Ascending aorta (tissue), 2 donors: ENCODE results near the gene PREB. TPM values are rescaled to one million over a fixed set of nuclear protein-coding genes. Genes with fewer than 3 reads are reported as not detected.
"Not testable (repeated sequence)": the region's sequence is repeated elsewhere in the genome, so short reads cannot be mapped to it uniquely, and the experiment has no call there.

Source experiments
- DNase-seq, 2 donors: peaks; one replicate each; pipeline ENCODE4 v3.0.0-alpha.2; 2019; ENCODE audit warnings: low spot score in 2 of 2
- H3K27ac ChIP-seq, 2 donors: fragments of 200-600 bp; sonication (generic); one replicate each; pipeline ENCODE4 v1.5.1; 2016 to 2017; ENCODE audit warnings: mild to moderate bottlenecking in 1 of 2
- H3K27me3 ChIP-seq: fragments of 200-600 bp; sonication (generic); one replicate; pipeline ENCODE4 v1.5.1; 2017
- H3K36me3 ChIP-seq, 2 donors: fragments of 200-600 bp; sonication (generic); one replicate each; pipeline ENCODE4 v1.5.1; 2016
- H3K4me1 ChIP-seq, 2 donors: fragments of 200-600 bp; sonication (generic); one replicate each; pipeline ENCODE4 v1.5.1; 2016 to 2017; ENCODE audit warnings: mild to moderate bottlenecking in 1 of 2
- H3K4me3 ChIP-seq, 2 donors: fragments of 200-600 bp; sonication (generic); one replicate each; pipeline ENCODE4 v1.5.1; 2016 to 2017; ENCODE audit warnings: mild to moderate bottlenecking in 1 of 2
- H3K9me3 ChIP-seq, 2 donors: fragments of 200-600 bp; sonication (generic); one replicate each; pipeline ENCODE4 v1.5.1; 2016
- CTCF ChIP-seq, 3 experiments: fragments of 200-600 bp in 2 of 3; fragments of 450-650 bp in 1 of 3; sonication (generic) in 2 of 3; IDR thresholded peaks; one replicate each; pipeline ENCODE4 v1.5.1; 2016 to 2019; ENCODE audit warnings: antibody characterized with exemption in 3 of 3, mild to moderate bottlenecking in 1 of 3, moderate library complexity in 1 of 3
- intact Hi-C: fragments of 100-400 bp; cut with DNase I; formaldehyde crosslinking; loops from one replicate; pipeline ENCODE4 v1.15.1; 2023
- total RNA-seq: library from RNA; depleted of rRNA; stranded (reverse); fragments of >200 nt; gene quantifications from one replicate; pipeline ENCODE4 v1.1.0, GENCODE V29; 2016

Gene PREB
- total RNA-seq, 1 donor from 2014 or later: 116 TPM

- Histone ChIP-seq H3K36me3 (no peaks in the 10 kb centered on the region), H3K27ac (no peak overlapping the region), H3K27me3 (no peaks in the 10 kb centered on the region), H3K4me1 (no peaks in the 10 kb centered on the region), H3K9me3 (no peaks in the 10 kb centered on the region), H3K4me3 (no peak overlapping the region)
- TF ChIP-seq CTCF (IDR thresholded peaks at IDR 0.05): no peak
- no peak for DNase-seq
- intact Hi-C loops: no loop called here
Measured at GRCh38 chr2:27177441-27178351, 43.3 kb upstream of the PREB start.

DNA sequence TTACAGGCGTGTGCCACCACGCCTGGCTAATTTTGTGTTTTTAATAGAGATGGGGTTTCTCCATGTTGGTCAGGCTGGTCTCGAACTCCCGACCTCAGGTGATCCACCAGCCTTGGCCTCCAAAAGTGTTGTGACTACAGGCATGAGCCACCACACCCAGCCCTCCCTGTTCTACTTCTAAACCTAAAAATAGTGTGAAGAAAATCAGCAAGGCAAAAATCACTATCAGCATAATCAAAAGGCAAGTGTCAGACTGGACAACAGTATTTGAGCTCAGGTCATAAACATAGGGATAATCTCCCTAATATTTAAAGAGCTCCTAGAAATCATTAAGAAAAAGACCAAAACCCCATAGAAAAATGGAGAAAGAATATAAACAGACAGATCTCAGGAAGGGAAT lies 41.3 kb upstream of the PREB start:
- H3K27ac ChIP-seq, H3K36me3 ChIP-seq, H3K4me1 ChIP-seq, H3K27me3 ChIP-seq, DNase-seq, H3K4me3 ChIP-seq, H3K9me3 ChIP-seq, intact Hi-C loops: not testable (repeated sequence)

- Histone ChIP-seq H3K4me1 (peaks cover 0 to under 1% of the 10 kb centered on the region in 2 donors), H3K9me3 (no peaks in the 10 kb centered on the region), H3K36me3 (no peaks in the 10 kb centered on the region), H3K4me3 (no peak overlapping the region), H3K27me3 (no peaks in the 10 kb centered on the region), H3K27ac (no peak overlapping the region)
- DNase-seq: no peak
- TF ChIP-seq CTCF (IDR thresholded peaks at IDR 0.05): no peak
- intact Hi-C loops: no loop called here
Measured at GRCh38 chr2:27175330-27175729, 40.9 kb upstream of the PREB start.

GRCh38 chr2:27174638-27175037 lies 40.2 kb upstream of the PREB start:
- no peak overlapping the region for H3K4me3 ChIP-seq
- no peaks in the 10 kb centered on the region for H3K27me3 ChIP-seq
- H3K9me3 ChIP-seq: no peaks in the 10 kb centered on the region
- intact Hi-C loops: no loop called here
- H3K4me1 ChIP-seq: peaks cover 0 to 4% of the 10 kb centered on the region in 2 donors
- no peak overlapping the region for H3K27ac ChIP-seq
- DNase-seq: no peak
- H3K36me3 ChIP-seq: no peaks in the 10 kb centered on the region
- no peak for TF ChIP-seq CTCF (IDR thresholded peaks at IDR 0.05)

DNA sequence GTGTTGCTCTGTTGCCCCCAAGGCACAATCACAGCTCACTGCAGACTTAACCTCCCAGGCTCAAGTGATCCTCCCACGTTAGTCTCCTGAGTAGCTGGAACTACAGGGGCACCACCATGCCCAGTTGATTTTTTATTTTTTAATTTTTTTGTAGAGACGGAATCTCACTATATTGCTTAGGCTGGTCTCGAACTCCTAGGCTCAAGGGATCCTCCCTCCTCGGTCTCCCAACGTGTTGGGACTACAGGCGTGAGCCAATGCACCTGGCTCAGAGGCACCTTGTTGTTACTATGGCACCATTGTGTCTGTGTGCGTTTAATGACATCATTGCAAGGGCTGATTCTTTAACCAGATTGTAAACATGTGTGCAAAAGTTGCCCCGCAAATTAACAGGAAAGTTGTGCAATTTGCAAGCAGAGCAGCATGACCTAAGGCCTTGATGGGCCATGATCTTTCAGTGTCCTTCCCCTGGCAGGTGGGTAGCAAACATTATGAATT lies 37.0 kb upstream of the PREB start:
- no peak for TF ChIP-seq CTCF (IDR thresholded peaks at IDR 0.05)
- intact Hi-C loops: no loop called here

GRCh38 chr2:27170581-27171337 lies 36.3 kb upstream of the PREB start:
- intact Hi-C loops: loop anchor here (1.0 kb wide), 1 partner anchor 21 kb away; no protein-coding TSS in a partner anchor
- DNase-seq: no peak
- TF ChIP-seq CTCF (IDR thresholded peaks at IDR 0.05): no peak
- Histone ChIP-seq H3K27ac (no peak overlapping the region), H3K4me1 (peaks cover 0 to 4% of the 10 kb centered on the region in 2 donors), H3K27me3 (no peaks in the 10 kb centered on the region), H3K9me3 (no peaks in the 10 kb centered on the region), H3K4me3 (no peak overlapping the region), H3K36me3 (no peaks in the 10 kb centered on the region)

More for the DNA sequence above, 37.0 kb upstream of the PREB start:
- no peaks in the 10 kb centered on the region for H3K36me3 ChIP-seq
- H3K9me3 ChIP-seq: no peaks in the 10 kb centered on the region
- H3K27ac ChIP-seq: no peak overlapping the region
- no peak for DNase-seq
- H3K27me3 ChIP-seq: no peaks in the 10 kb centered on the region
- no peak overlapping the region for H3K4me3 ChIP-seq
- H3K4me1 ChIP-seq: peaks cover 0 to 4% of the 10 kb centered on the region in 2 donors
